ENCODE results near the gene PERM1.

- TF ChIP-seq POLR2AphosphoS5 (IDR thresholded peaks at IDR 0.05; ENCODE audit: low read depth, low read length) (no peak), CTCF (IDR thresholded peaks at IDR 0.05; ENCODE audit: control extremely low read depth in 1 of 3, insufficient read depth in 1 of 3, low read depth in 1 of 3, low read length in 3 of 3) (no peak), CEBPB (IDR thresholded peaks at IDR 0.05; ENCODE audit: low read depth, low read length) (no peak), SUZ12 (IDR thresholded peaks at IDR 0.05; ENCODE audit: low read length) (no peak), RAD21 (IDR thresholded peaks at IDR 0.05 in 1 of 2, conservative IDR thresholded peaks at IDR 0.05 in 1 of 2; ENCODE audit: low read depth in 2 of 2, low read length in 2 of 2) (no peak), EZH2 (IDR thresholded peaks at IDR 0.05; ENCODE audit: low read depth, low read length, severe bottlenecking) (no peak), NRF1 (IDR thresholded peaks at IDR 0.05; ENCODE audit: low read depth, low read length) (no peak), SRF (IDR thresholded peaks at IDR 0.05; ENCODE audit: low read depth, low read length) (no peak), POLR2A (IDR thresholded peaks at IDR 0.05; ENCODE audit: control extremely low read depth in 1 of 2, low read depth in 2 of 2, low read length in 2 of 2) (no peak), TCF12 (IDR thresholded peaks at IDR 0.05; ENCODE audit: low read depth, low read length) (no peak)
- TF ChIP-seq, protein P1, sequence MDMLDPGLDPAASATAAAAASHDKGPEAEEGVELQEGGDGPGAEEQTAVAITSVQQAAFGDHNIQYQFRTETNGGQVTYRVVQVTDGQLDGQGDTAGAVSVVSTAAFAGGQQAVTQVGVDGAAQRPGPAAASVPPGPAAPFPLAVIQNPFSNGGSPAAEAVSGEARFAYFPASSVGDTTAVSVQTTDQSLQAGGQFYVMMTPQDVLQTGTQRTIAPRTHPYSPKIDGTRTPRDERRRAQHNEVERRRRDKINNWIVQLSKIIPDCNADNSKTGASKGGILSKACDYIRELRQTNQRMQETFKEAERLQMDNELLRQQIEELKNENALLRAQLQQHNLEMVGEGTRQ (IDR thresholded peaks at IDR 0.05; ENCODE audit: low read length): no peak
- TF ChIP-seq, protein P2, sequence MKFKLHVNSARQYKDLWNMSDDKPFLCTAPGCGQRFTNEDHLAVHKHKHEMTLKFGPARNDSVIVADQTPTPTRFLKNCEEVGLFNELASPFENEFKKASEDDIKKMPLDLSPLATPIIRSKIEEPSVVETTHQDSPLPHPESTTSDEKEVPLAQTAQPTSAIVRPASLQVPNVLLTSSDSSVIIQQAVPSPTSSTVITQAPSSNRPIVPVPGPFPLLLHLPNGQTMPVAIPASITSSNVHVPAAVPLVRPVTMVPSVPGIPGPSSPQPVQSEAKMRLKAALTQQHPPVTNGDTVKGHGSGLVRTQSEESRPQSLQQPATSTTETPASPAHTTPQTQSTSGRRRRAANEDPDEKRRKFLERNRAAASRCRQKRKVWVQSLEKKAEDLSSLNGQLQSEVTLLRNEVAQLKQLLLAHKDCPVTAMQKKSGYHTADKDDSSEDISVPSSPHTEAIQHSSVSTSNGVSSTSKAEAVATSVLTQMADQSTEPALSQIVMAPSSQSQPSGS (IDR thresholded peaks at IDR 0.05; ENCODE audit: low read length): no peak
These were observed 2.6 kb upstream of the PERM1 start for GRCh38 chr1:984476-984814.
